Esophagus muscularis mucosa (tissue), 4 donors: ENCODE results near the gene SLC35G6. TPM values are rescaled to one million over a fixed set of nuclear protein-coding genes. Genes with fewer than 3 reads are reported as not detected.

Source experiments
- DNase-seq: peaks from one replicate; pipeline ENCODE4 v3.0.0-alpha.2; 2017; ENCODE audit errors: extremely low spot score
- H3K27ac ChIP-seq, 4 donors: fragments of 200-600 bp; sonication (generic); replicated peaks in 1 of 4; 1 replicate in 3 of 4; 2 replicates in 1 of 4; pipeline ENCODE4 v1.5.1; 2016 to 2019; ENCODE audit warnings: mild to moderate bottlenecking in 1 of 4
- H3K27me3 ChIP-seq, 4 donors: fragments of 200-600 bp; sonication (generic); one replicate each; pipeline versions ENCODE4 v1.5.1 to v1.6.0; 2016 to 2019
- H3K36me3 ChIP-seq, 4 donors: fragments of 200-600 bp; sonication (generic); one replicate each; pipeline ENCODE4 v1.5.1; 2016 to 2019
- H3K4me1 ChIP-seq, 4 donors: fragments of 200-600 bp; sonication (generic); one replicate each; pipeline ENCODE4 v1.5.1; 2016 to 2019
- H3K4me3 ChIP-seq, 4 donors: fragments of 200-600 bp; sonication (generic); 1 replicate in 2 of 4; 2 replicates in 2 of 4; pipeline ENCODE4 v1.5.1; 2016 to 2019; ENCODE audit warnings: mild to moderate bottlenecking in 4 of 4, moderate library complexity in 1 of 4
- H3K9me3 ChIP-seq, 4 donors: fragments of 200-600 bp; sonication (generic); 1 replicate in 3 of 4; 2 replicates in 1 of 4; pipeline ENCODE4 v1.5.1; 2016 to 2019
- EP300 ChIP-seq: sonication (generic); formaldehyde crosslinking; IDR thresholded peaks from one replicate; pipeline ENCODE4 v1.6.1; 2017; ENCODE audit warnings: antibody characterized with exemption
- POLR2A ChIP-seq: fragments of 450-650 bp; IDR thresholded peaks from one replicate; pipeline ENCODE4 v1.6.1; 2017; ENCODE audit warnings: antibody characterized with exemption, moderate library complexity, mild to moderate bottlenecking, low read depth
- POLR2AphosphoS5 ChIP-seq, 2 donors: sonication (generic); formaldehyde crosslinking; IDR thresholded peaks; one replicate each; pipeline ENCODE4 v1.6.1; 2017; ENCODE audit warnings: antibody characterized with exemption in 2 of 2
- WGBS: methylation state at CpG from one replicate; pipeline ENCODE4 v1.1.5; 2018; 5-methylcytosine and 5-hydroxymethylcytosine counted together
- intact Hi-C: fragments of 100-400 bp; cut with DNase I; formaldehyde crosslinking; loops from one replicate; pipeline ENCODE4 v1.15.1; 2023
- total RNA-seq, 4 donors: library from RNA; depleted of rRNA; stranded (reverse); fragments of >200 nt; gene quantifications; one replicate each; pipeline versions ENCODE4 v1.1.0 to v1.2.1, GENCODE V29; 2016
- TF ChIP-seq, protein P1 (sequence below), 3 experiments: fragments of 200-600 bp in 2 of 3; fragments of 450-650 bp in 1 of 3; sonication (generic) in 2 of 3; IDR thresholded peaks; one replicate each; pipeline ENCODE4 v1.5.1; 2017 to 2019; ENCODE audit warnings: antibody characterized with exemption in 3 of 3, mild to moderate bottlenecking in 2 of 3, moderate library complexity in 1 of 3

SLC35G6 gene
- total RNA-seq, 4 donors from 2014 or later = not detected

DNA sequence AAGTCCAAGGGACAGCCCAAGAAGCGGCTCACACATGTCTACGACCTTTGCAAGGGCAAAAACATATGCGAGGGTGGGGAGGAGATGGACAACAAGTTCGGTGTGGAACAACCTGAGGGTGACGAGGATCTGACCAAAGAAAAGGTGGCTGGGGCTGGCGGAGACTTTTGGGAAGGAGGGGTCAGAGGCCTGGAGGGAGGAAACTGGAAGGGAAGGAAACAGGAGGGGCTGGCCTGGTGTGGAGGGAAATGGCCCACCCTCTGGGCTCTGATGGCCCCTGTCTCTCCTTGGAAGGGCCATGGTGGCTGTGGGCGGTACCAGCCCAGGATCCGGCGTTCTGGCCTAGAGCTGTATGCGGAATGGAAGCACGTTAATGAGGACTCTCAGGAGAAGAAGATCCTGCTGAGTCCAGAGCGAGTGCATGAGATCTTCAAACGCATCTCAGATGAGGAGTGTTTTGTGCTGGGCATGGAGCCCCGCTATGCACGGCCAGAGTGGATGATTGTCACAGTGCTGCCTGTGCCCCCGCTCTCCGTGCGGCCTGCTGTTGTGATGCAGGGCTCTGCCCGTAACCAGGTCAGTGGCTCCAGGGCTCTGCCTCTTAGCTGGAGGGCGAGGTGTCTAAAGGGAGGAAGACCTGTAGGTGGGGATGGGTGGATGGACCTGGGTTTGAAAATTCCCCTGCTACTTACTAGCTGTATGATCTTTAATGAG lies 15.4 kb downstream of the SLC35G6 start:
- Histone ChIP-seq H3K4me3 (no peak overlapping the region), H3K4me1 (peaks cover 6 to 14% (median 9%) of the 10 kb centered on the region in 4 donors), H3K27me3 (no peaks in the 10 kb centered on the region), H3K9me3 (no peaks in the 10 kb centered on the region), H3K36me3 (peaks cover 39 to 65% (median 61%) of the 10 kb centered on the region in 4 donors), H3K27ac (peak overlapping the region in 3 of 4 donors; percentile 28 to 41 (median 28))
- intact Hi-C loops = no loop called here
- TF ChIP-seq EP300 = no peak
- no peak for TF ChIP-seq POLR2AphosphoS5 (IDR thresholded peaks at IDR 0.05)
- TF ChIP-seq, protein P1, sequence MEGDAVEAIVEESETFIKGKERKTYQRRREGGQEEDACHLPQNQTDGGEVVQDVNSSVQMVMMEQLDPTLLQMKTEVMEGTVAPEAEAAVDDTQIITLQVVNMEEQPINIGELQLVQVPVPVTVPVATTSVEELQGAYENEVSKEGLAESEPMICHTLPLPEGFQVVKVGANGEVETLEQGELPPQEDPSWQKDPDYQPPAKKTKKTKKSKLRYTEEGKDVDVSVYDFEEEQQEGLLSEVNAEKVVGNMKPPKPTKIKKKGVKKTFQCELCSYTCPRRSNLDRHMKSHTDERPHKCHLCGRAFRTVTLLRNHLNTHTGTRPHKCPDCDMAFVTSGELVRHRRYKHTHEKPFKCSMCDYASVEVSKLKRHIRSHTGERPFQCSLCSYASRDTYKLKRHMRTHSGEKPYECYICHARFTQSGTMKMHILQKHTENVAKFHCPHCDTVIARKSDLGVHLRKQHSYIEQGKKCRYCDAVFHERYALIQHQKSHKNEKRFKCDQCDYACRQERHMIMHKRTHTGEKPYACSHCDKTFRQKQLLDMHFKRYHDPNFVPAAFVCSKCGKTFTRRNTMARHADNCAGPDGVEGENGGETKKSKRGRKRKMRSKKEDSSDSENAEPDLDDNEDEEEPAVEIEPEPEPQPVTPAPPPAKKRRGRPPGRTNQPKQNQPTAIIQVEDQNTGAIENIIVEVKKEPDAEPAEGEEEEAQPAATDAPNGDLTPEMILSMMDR (IDR thresholded peaks at IDR 0.05) = no peak
- no peak for TF ChIP-seq POLR2A
- DNase-seq = no peak
- 88% methylated on average over 10 of the region's 20 CpGs for WGBS

DNA sequence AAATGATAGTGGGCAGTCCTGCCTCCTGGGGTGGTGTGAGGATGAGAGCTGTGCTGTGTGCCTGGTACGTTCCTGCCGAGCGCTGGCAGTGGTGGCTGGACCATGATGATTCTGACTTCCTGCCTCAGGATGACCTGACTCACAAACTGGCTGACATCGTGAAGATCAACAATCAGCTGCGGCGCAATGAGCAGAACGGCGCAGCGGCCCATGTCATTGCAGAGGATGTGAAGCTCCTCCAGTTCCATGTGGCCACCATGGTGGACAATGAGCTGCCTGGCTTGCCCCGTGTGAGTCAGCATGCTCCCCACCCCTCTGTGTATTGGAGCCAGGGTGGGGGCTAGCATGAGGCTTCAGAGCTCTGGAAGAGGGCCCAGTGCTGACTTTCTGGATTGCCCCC lies 16.0 kb downstream of the SLC35G6 start:
- no peak for DNase-seq
- Histone ChIP-seq H3K36me3 (peaks cover 45 to 68% (median 66%) of the 10 kb centered on the region in 4 donors), H3K27me3 (no peaks in the 10 kb centered on the region), H3K4me3 (no peak overlapping the region), H3K27ac (peak overlapping the region in 1 of 4 donors; percentile 41), H3K9me3 (no peaks in the 10 kb centered on the region), H3K4me1 (peaks cover 6 to 10% (median 9%) of the 10 kb centered on the region in 4 donors)
- WGBS = 75% methylated on average over 5 of the region's 10 CpGs
- intact Hi-C loops = no loop called here
- TF ChIP-seq POLR2AphosphoS5 (IDR thresholded peaks at IDR 0.05) (peak in 1 of 2 donors; percentile 15), POLR2A (no peak), EP300 (no peak)
- TF ChIP-seq, protein P1 (IDR thresholded peaks at IDR 0.05) = no peak

DNA sequence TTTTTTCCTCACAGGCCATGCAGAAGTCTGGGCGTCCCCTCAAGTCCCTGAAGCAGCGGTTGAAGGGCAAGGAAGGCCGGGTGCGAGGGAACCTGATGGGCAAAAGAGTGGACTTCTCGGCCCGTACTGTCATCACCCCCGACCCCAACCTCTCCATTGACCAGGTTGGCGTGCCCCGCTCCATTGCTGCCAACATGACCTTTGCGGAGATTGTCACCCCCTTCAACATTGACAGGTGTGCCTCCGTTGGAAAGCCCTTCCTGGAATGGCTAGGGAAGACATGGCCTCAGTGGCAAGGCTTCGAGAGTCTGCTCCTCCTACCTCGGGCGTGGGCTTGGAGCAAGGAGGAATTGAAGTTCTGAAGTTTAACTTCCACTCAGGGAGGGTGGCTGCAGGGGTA lies 16.4 kb downstream of the SLC35G6 start:
- H3K9me3 ChIP-seq = no peaks in the 10 kb centered on the region
- peaks cover 49 to 71% (median 70%) of the 10 kb centered on the region in 4 donors for H3K36me3 ChIP-seq
- intact Hi-C loops = no loop called here
- H3K4me1 ChIP-seq = peaks cover 6 to 10% (median 8%) of the 10 kb centered on the region in 4 donors
- H3K27me3 ChIP-seq = no peaks in the 10 kb centered on the region
- H3K27ac ChIP-seq = no peak overlapping the region
- DNase-seq = no peak
- TF ChIP-seq, protein P1 (IDR thresholded peaks at IDR 0.05) = no peak
- TF ChIP-seq POLR2AphosphoS5 (IDR thresholded peaks at IDR 0.05) = no peak
- no peak for TF ChIP-seq EP300
- no peak for TF ChIP-seq POLR2A
- 93% methylated on average over 8 of the region's 14 CpGs for WGBS
- no peak overlapping the region for H3K4me3 ChIP-seq

DNA sequence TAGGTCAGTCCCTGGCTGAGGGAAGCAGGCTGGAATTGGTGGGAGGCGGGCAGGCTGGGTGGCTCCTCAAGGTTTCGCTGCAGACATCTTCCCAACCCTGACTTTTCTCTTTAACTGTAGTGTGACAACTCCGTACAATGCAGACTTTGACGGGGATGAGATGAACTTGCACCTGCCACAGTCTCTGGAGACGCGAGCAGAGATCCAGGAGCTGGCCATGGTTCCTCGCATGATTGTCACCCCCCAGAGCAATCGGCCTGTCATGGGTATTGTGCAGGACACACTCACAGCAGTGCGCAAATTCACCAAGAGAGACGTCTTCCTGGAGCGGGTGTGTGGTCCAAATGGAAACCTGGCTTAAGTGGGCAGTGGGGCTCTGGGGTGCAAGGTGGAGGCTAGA lies 17.9 kb downstream of the SLC35G6 start:
- Histone ChIP-seq H3K4me1 (peaks cover 0 to 9% (median 4%) of the 10 kb centered on the region in 4 donors), H3K36me3 (peaks cover 64 to 86% (median 85%) of the 10 kb centered on the region in 4 donors), H3K27me3 (no peaks in the 10 kb centered on the region), H3K27ac (no peak overlapping the region), H3K4me3 (no peak overlapping the region), H3K9me3 (no peaks in the 10 kb centered on the region)
- no peak for DNase-seq
- 84% methylated on average over 9 of the region's 11 CpGs for WGBS
- intact Hi-C loops = no loop called here
- TF ChIP-seq EP300 = no peak
- TF ChIP-seq POLR2AphosphoS5 (IDR thresholded peaks at IDR 0.05) = no peak
- TF ChIP-seq POLR2A = no peak
- TF ChIP-seq, protein P1 (IDR thresholded peaks at IDR 0.05) = no peak
